Measurements from ENCODE around the gene CLCNKB.
"Not testable (repeated sequence)": the region's sequence is repeated elsewhere in the genome, so short reads cannot be mapped to it uniquely, and the experiment has no call there.

CLCNKB gene

GRCh38 chr1:16056521-16056912 is 12.9 kb downstream of the CLCNKB start:
- not testable (repeated sequence) for DNase-seq

GRCh38 chr1:16057314-16057915 is 13.8 kb downstream of the CLCNKB start:
- not testable (repeated sequence) for DNase-seq

GRCh38 chr1:16058394-16059120 is 15.0 kb downstream of the CLCNKB start:
- DNase-seq = not testable (repeated sequence)

GRCh38 chr1:16061266-16061665 is 17.7 kb downstream of the CLCNKB start:
- DNase-seq = no peak

GRCh38 chr1:16061989-16062686 is 18.6 kb downstream of the CLCNKB start:
- peak in 6 of 58 donors; percentile 4 to 69 (median 28) for DNase-seq

- DNase-seq = not testable (repeated sequence)
Observed at GRCh38 chr1:16062687-16063075, 19.1 kb downstream of the CLCNKB start.

- DNase-seq = no peak
Observed at GRCh38 chr1:16063226-16063829, 19.7 kb downstream of the CLCNKB start.

GRCh38 chr1:16063921-16064320 is 20.3 kb downstream of the CLCNKB start:
- peak in 1 of 58 donors; percentile 14 for DNase-seq

- peak in 11 of 58 donors; percentile 8 to 45 (median 24) for DNase-seq
Observed at GRCh38 chr1:16064536-16065268, 21.1 kb downstream of the CLCNKB start.

- DNase-seq = no peak
Observed at GRCh38 chr1:16065269-16065576, 21.6 kb downstream of the CLCNKB start.

- no peak for DNase-seq
Observed at GRCh38 chr1:16066245-16066644, 22.7 kb downstream of the CLCNKB start.

GRCh38 chr1:16067127-16067768 is 23.7 kb downstream of the CLCNKB start:
- DNase-seq = peak in 30 of 58 donors; percentile 6 to 76 (median 33)

GRCh38 chr1:16067933-16068332 is 24.4 kb downstream of the CLCNKB start:
- peak in 1 of 58 donors; percentile 17 for DNase-seq

- peak in 43 of 58 donors; percentile 7 to 72 (median 36) for DNase-seq
Observed at GRCh38 chr1:16068356-16069270, 25.0 kb downstream of the CLCNKB start.

- DNase-seq = no peak
Observed at GRCh38 chr1:16070640-16071355, 27.2 kb downstream of the CLCNKB start.

- DNase-seq = no peak
Observed at GRCh38 chr1:16071614-16072013, 28.0 kb downstream of the CLCNKB start.

GRCh38 chr1:16072095-16072494 is 28.5 kb downstream of the CLCNKB start:
- no peak for DNase-seq

GRCh38 chr1:16072616-16073484 is 29.3 kb downstream of the CLCNKB start:
- DNase-seq = peak in 2 of 58 donors; percentile 25 to 34

Data from anterior cingulate cortex (tissue), 58 donors.